ENCODE results near the gene TRIM3. TPM values are rescaled to one million over a fixed set of nuclear protein-coding genes. Genes with fewer than 3 reads are reported as not detected.
A peak's percentile ranks its signal among the peaks of the same experiment; 100 is the strongest.

Gene TRIM3
- total and polyA plus RNA-seq, 2 of the 8 experiments (the other 6 are each of a cell fraction or from before 2014, with no cell fraction given), result 10.7 to 14.3 TPM

GRCh38 chr11:6405846-6406245 is 67.9 kb downstream of the TRIM3 start:
- DNase-seq (ENCODE audit: low read depth in 1 of 2, low spot score in 2 of 2) (no peak), FAIRE-seq (no peak)
- H3K27me3 ChIP-seq (replicated peaks in 1 of 4; ENCODE audit: control insufficient read depth in 3 of 4, extremely low read depth in 1 of 4, insufficient read depth in 3 of 4, low read length in 3 of 4), result no peaks in the 10 kb centered on the region
- H4K20me1 ChIP-seq (replicated peaks in 1 of 2; ENCODE audit: control insufficient read depth in 1 of 2, insufficient read depth in 2 of 2, low read length in 2 of 2), result peaks cover 2 to 14% of the 10 kb centered on the region in 2 experiments
- no peak overlapping the region for H2BK20ac ChIP-seq (ENCODE audit: low read length)
- peaks cover 0 to 2% (median 0%) of the 10 kb centered on the region in 4 experiments; a peak in 1 of 8 replicates for H3K36me3 ChIP-seq (ENCODE audit: control insufficient read depth in 2 of 4, insufficient read depth in 4 of 4, low read length in 3 of 4)
- no peaks in the 10 kb centered on the region for H3K9me3 ChIP-seq (ENCODE audit: insufficient read depth in 2 of 2, low read depth in 1 of 2, low read length in 1 of 2)
- TF ChIP-seq CEBPB (IDR thresholded peaks at IDR 0.05; ENCODE audit: low read depth, low read length), result no peak
- no peak for TF ChIP-seq NRF1 (IDR thresholded peaks at IDR 0.05; ENCODE audit: low read depth, low read length)
- no peak for TF ChIP-seq SP2 (IDR thresholded peaks at IDR 0.05; ENCODE audit: low read length)
- TF ChIP-seq GABPA (IDR thresholded peaks at IDR 0.05; ENCODE audit: borderline replicate concordance, insufficient read depth, low read length), result no peak
- no peak overlapping the region for H3K4ac ChIP-seq (replicated peaks; ENCODE audit: insufficient read length, low read depth, low read length)
- H3K79me1 ChIP-seq (ENCODE audit: low read depth, low read length), result no peaks in the 10 kb centered on the region
- H2AFZ ChIP-seq (ENCODE audit: low read length), result no peak overlapping the region
- H2BK12ac ChIP-seq (ENCODE audit: low read depth, low read length), result no peak overlapping the region
- no peak overlapping the region for H3K56ac ChIP-seq (replicated peaks; ENCODE audit: insufficient read length, low read depth, low read length)
- H3K14ac ChIP-seq (ENCODE audit: insufficient read length), result no peak overlapping the region
- H3K4me2 ChIP-seq (ENCODE audit: insufficient read depth in 1 of 2, low read depth in 2 of 2, low read length in 2 of 2), result peak overlapping the region; percentile 19 to 51; a peak in 2 of 4 replicates
- peak overlapping the region in 2 of 4 experiments; percentile 2 to 5; a peak in 2 of 7 replicates for H3K9ac ChIP-seq (replicated peaks in 1 of 4; ENCODE audit: extremely low read depth in 1 of 4, low read depth in 3 of 4, low read length in 3 of 4)
- H3K4me1 ChIP-seq (replicated peaks in 1 of 4; ENCODE audit: control insufficient read depth in 3 of 4, insufficient read depth in 4 of 4, low read length in 3 of 4), result peaks cover 8 to 15% (median 10%) of the 10 kb centered on the region in 4 experiments
- H2AK5ac ChIP-seq (ENCODE audit: low read depth, low read length), result no peak overlapping the region
- no peak overlapping the region for H2BK15ac ChIP-seq (ENCODE audit: low read length)
- ChIA-PET CTCF (ENCODE audit: partially characterized antibody) (interaction anchor here (1.1 to 9.5 kb wide), 7 partner anchors 11 to 37 kb away, joined by 3 to 79 read pairs (median 6); partner anchors contain the start of genes HPX and SMPD1), POLR2A (ENCODE audit: partially characterized antibody) (interaction anchor here (1.4 to 3.0 kb wide), 3 partner anchors 12 to 21 kb away, joined by 3 to 10 read pairs (median 7); partner anchors contain the start of gene APBB1)
- no peak overlapping the region for H4K91ac ChIP-seq (replicated peaks; ENCODE audit: insufficient read length, low read length)
- H3K23ac ChIP-seq (ENCODE audit: insufficient read length), result no peak overlapping the region
- no peak overlapping the region for H4K8ac ChIP-seq (ENCODE audit: extremely low read depth, insufficient read depth, low read length)
- no peak overlapping the region for H4K5ac ChIP-seq (ENCODE audit: insufficient read length, low read depth, low read length)
- 94% methylated on average over 6 of the region's 6 CpGs; no CpG with 5 or more reads in 1 of the 2 experiments for WGBS, 2 experiments (ENCODE audit: extremely low coverage in 1 of 2, insufficient coverage in 1 of 2, insufficient read length in 1 of 2, insufficient replicate concordance in 2 of 2, low coverage in 1 of 2, low lambda C conversion rate in 2 of 2, missing lambda C conversion rate in 1 of 2)
- no peaks in the 10 kb centered on the region for H3K23me2 ChIP-seq (ENCODE audit: low read depth, low read length)
- H3K27ac ChIP-seq (ENCODE audit: low read depth, low read length), result no peak overlapping the region
- no peak overlapping the region for H3K4me3 ChIP-seq (ENCODE audit: extremely low read depth in 1 of 4, insufficient read depth in 2 of 4, low read depth in 3 of 4, low read length in 4 of 4)
- H2BK120ac ChIP-seq (replicated peaks; ENCODE audit: low read depth, low read length), result no peak overlapping the region
- no peak overlapping the region for H3K18ac ChIP-seq (ENCODE audit: extremely low read depth, low read length)
- no peak overlapping the region for H2BK5ac ChIP-seq (ENCODE audit: low read depth, low read length)
- H3K79me2 ChIP-seq (ENCODE audit: control insufficient read depth in 1 of 2, insufficient read depth in 2 of 2, low read length in 2 of 2), result no peaks in the 10 kb centered on the region

Measured in H1 (cell line).